Activated CD4-positive, alpha-beta T cell treated with anti-CD3 and anti-CD28 coated beads, Interleukin-2, amount 50 U/mL, for 1 hour (primary cell): ENCODE measurements around the gene WDR5.
"Not testable (repeated sequence)": the region's sequence is repeated elsewhere in the genome, so short reads cannot be mapped to it uniquely, and the experiment has no call there.

Experiments
- DNase-seq: peaks from one replicate; pipeline ENCODE4 v3.0.0-alpha.2; 2020

WDR5 gene

GRCh38 chr9:134135343-134136117 lies at the start of gene WDR5:
Gene WDR5, plus strand, starts transcription at chr9:134136082. Its CDS starts 3,796 bp downstream, at chr9:134139878.
- peak; percentile 90 for DNase-seq

- DNase-seq, result no peak
These were observed 47.7 kb upstream of the WDR5 start for GRCh38 chr9:134088063-134088725.

DNA sequence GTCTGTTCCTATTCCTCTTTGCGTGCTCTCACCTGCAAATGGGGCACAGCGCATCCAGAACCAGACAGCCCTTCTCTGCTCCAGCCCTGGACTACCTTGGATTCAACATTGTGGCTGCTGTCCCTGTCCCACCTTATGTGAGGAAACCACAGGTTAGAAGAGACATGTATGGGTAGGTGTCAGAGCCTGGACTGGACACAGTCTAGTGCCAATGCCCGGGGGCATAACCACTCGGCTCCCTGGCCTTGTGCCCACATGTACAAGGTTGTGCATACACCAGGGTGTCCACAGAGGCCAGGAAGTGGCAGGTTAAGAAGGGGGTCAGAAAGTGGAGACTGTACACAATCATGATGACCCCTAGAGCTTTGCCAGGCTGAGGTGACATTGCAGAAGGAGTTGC lies 45.9 kb upstream of the WDR5 start:
- DNase-seq, result no peak

GRCh38 chr9:134099123-134099761 lies 36.6 kb upstream of the WDR5 start:
- DNase-seq, result peak; percentile 62

GRCh38 chr9:134100040-134100439 lies 35.8 kb upstream of the WDR5 start:
- DNase-seq, result no peak

GRCh38 chr9:134101133-134101532 lies 34.7 kb upstream of the WDR5 start:
- DNase-seq, result not testable (repeated sequence)

- DNase-seq, result no peak
These were observed 34.2 kb upstream of the WDR5 start for GRCh38 chr9:134101623-134102149.

- no peak for DNase-seq
These were observed 32.4 kb upstream of the WDR5 start for GRCh38 chr9:134103391-134103998.

- DNase-seq, result no peak
These were observed 24.8 kb upstream of the WDR5 start for GRCh38 chr9:134111064-134111463.

DNA sequence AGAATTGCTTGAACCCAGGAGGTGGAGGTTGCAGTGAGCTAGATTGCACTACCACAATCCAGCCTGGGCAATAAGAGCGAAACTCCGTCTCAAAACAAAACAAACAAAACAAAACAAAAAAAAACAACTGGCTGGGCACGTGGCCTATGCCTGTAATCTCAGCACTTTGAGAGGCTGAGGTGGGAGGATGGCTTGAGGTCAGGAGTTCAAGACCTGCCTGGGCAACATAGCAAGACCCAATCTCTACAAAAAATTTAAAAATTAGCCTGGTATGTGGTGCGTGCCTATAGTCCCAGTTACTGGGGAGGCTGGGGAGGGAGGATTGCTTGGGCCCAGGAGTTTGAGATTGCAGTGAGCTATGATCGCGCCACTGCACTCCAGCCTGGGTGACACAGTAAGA lies 23.3 kb upstream of the WDR5 start:
- DNase-seq, result no peak

- not testable (repeated sequence) for DNase-seq
These were observed 16.9 kb upstream of the WDR5 start for GRCh38 chr9:134118972-134119371.

DNA sequence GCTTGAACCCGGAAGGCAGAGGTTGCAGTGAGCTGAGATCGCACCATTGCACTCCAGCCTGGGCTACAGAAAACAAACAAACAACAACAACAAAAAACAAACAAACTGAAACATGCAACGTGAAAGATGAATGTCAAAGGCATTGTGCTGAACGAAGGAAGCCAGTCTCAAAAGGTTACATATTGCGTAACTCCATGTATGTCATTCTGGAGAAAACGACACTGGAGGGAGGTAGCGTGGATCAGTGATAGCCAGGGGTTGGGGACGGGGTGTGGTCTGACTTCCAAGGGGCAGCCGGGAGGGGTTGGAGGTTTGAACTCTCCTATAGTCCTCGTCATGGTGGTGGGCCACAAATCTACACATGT lies 12.1 kb upstream of the WDR5 start:
- no peak for DNase-seq

DNA sequence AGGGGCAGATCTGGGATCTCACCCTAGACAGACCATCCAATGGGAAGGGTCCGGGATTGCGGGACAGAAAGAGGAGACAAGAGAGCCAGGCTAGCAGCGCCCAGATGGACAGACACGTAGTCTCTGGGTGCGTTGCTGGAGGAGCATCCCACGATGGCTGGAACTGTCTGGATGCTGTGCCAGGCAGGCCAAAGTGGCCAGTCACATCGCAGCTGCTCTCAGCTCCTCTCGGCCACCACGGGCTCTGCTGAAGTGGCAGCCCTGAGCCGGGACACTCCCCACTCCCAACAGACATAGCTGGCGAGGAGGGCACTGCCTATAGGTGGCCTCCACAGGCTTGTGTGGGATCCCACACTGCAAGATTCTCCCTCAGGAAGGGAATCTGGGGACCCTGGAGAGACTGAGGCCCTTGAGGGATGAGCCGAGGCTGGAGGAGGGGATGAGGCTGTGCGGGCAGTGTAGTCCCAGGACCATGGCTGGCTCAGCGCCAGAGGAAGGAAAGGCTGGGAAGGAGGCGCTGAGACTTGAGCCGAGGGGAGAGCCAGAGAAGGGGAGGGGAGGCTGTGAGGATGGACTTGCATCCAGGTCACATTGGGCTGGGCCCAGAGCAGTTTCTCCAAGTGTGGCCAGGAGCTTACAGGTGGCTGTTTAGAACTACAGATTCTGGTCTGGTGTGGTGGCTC lies 10.3 kb upstream of the WDR5 start:
- no peak for DNase-seq

- no peak for DNase-seq
These were observed 9.5 kb upstream of the WDR5 start for GRCh38 chr9:134126373-134126772.

GRCh38 chr9:134127065-134127580 lies 8.8 kb upstream of the WDR5 start:
- no peak for DNase-seq

- DNase-seq, result no peak
These were observed 8.3 kb upstream of the WDR5 start for GRCh38 chr9:134127616-134128015.

- no peak for DNase-seq
These were observed 6.9 kb upstream of the WDR5 start for GRCh38 chr9:134128727-134129679.

DNA sequence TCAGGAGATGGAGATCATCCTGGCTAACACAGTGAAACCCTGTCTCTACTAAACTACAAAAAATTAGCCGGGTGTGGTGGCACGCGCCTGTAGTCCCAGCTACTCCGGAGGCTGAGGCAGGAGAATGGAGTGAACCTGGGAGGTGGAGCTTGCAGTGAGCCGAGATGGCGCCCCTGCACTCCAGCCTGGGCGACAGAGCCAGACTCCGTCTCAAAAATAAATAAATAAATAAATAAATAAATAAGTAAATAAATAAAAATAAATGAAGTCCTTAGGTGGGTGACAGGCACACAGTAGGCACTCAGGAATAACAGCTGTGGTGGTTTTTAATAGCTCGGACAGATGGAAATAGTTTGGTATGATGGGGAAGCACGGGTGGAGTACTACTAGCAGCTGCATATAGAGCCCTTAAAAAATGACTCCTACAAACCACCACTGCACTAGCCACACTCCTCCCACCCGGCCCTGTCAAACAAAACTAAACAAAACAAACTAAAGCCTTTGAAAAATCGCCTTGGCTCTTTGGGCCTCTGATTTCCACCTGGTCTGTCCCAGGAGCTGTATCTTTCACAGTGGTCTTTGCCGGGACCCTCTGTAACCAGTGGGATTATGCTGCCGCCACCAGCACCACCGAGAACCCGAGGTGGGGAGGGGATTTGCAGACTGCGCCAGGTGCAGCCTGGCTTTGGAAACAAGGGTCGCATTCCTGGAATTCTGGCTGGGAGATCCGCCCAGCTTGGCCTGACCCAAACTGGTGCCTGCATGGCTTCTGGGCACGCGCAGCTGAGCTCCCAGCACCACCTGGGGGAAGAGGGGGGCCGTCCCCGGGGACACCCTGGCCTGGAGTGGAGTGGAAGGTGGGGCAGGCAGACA lies 5.1 kb upstream of the WDR5 start:
- no peak for DNase-seq

DNA sequence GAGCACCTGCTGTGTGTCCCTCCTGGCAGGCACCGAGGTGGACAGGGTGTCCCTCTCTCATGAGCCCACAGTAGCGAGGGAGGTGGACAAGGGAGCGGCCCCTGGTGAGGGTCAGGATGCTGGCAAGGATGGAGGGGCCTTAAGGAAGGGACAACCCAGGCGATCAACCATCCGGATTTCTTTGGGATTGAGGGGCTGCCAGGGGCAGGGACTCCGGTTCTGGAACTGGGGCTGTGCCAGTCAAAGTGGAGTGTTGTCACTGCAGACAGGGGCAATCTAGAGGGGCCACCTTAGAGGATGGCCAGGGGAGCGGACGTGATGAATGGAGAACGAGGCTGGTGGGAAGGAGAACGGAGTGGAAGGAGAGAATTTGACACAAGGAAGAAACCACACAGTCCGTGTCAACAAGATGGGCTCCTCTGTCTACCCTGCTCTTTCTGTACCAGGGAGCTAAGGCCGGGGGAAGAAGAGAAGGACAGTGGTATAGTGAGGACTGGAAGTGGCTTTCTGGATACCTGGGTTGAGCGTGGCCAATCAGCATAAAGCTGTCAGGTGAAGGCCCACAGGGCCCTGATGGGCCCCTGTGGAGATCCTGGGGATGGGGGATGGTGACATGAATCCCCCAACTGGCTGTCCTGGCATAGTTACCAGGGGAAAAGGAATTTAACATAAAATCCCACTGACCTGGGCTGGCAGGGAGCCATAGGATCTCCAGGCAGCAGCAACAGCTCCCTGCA lies 4.2 kb upstream of the WDR5 start:
- no peak for DNase-seq
